Upper lobe of left lung (tissue), 6 donors: ENCODE results near the gene DDN. TPM values are rescaled to one million over a fixed set of nuclear protein-coding genes. Genes with fewer than 3 reads are reported as not detected.
A peak's percentile ranks its signal among the peaks of the same experiment; 100 is the strongest.

Source experiments
- ATAC-seq, 2 donors: fragments of 200-7000 bp; cut with Tn5 transposase; one replicate each; pipeline ENCODE4 v1.9.1; 2022; ENCODE audit warnings: mild to moderate bottlenecking in 2 of 2, moderate library complexity in 2 of 2; ENCODE audit not compliant: low FRiP score in 2 of 2
- DNase-seq, 2 donors: peaks; one replicate each; pipeline ENCODE4 v3.0.0-alpha.2; 2019 to 2020
- H3K27ac ChIP-seq, 4 donors: fragments of 200-600 bp; sonication (generic); one replicate each; pipeline ENCODE4 v1.5.1; 2016 to 2019
- H3K27me3 ChIP-seq, 4 donors: fragments of 200-600 bp; sonication (generic); one replicate each; pipeline ENCODE4 v1.5.1; 2017 to 2019
- H3K36me3 ChIP-seq, 4 donors: fragments of 200-600 bp; sonication (generic); one replicate each; pipeline ENCODE4 v1.5.1; 2016 to 2019
- H3K4me1 ChIP-seq, 4 donors: fragments of 200-600 bp; sonication (generic); one replicate each; pipeline ENCODE4 v1.5.1; 2018 to 2019
- H3K4me3 ChIP-seq, 4 donors: fragments of 200-600 bp; sonication (generic); one replicate each; pipeline ENCODE4 v1.5.1; 2017 to 2019; ENCODE audit warnings: mild to moderate bottlenecking in 2 of 4, moderate library complexity in 1 of 4
- H3K9me3 ChIP-seq, 4 donors: fragments of 200-600 bp; sonication (generic); one replicate each; pipeline ENCODE4 v1.5.1; 2018 to 2019
- CTCF ChIP-seq, 6 experiments: fragments of 450-650 bp in 4 of 6; fragments of 200-600 bp in 2 of 6; sonication (generic) in 2 of 6; IDR thresholded peaks; one replicate each; pipeline ENCODE4 v1.5.1; 2016 to 2019; ENCODE audit warnings: antibody characterized with exemption in 6 of 6
- EP300 ChIP-seq, 4 donors: sonication (generic); formaldehyde crosslinking; IDR thresholded peaks; one replicate each; pipeline ENCODE4 v1.5.1; 2017; ENCODE audit warnings: antibody characterized with exemption in 4 of 4, control low read depth in 2 of 4
- POLR2A ChIP-seq, 4 donors: fragments of 450-650 bp; IDR thresholded peaks; one replicate each; pipeline ENCODE4 v1.5.1; 2016 to 2017; ENCODE audit warnings: antibody characterized with exemption in 4 of 4, mild to moderate bottlenecking in 2 of 4
- POLR2AphosphoS5 ChIP-seq, 2 donors: sonication (generic); formaldehyde crosslinking; IDR thresholded peaks; one replicate each; pipeline ENCODE4 v1.5.1; 2017; ENCODE audit warnings: antibody characterized with exemption in 2 of 2
- WGBS, 2 donors: methylation state at CpG; one replicate each; pipeline ENCODE4 v1.1.5; 2017 to 2018; 5-methylcytosine and 5-hydroxymethylcytosine counted together
- total RNA-seq, 6 donors: library from RNA; depleted of rRNA in 4 of 6; stranded (reverse); fragments of >200 nt in 4 of 6; gene quantifications; one replicate each; pipeline versions ENCODE4 v1.1.0 to v1.2.1, GENCODE V29; 2016 to 2021
- donor health status: DM: no; HTN: no; CAD: no; lungs with moderate emphysema.
- donor health status: DM: no; HTN: yes; CAD: no; lungs with severe emphysema.

Gene DDN
- total RNA-seq, 6 donors from 2014 or later = 0.13 to 0.30 (median 0.18) TPM; not detected in 2

- Histone ChIP-seq H3K4me1 (peaks cover 25 to 27% (median 27%) of the 10 kb centered on the region in 4 donors), H3K27me3 (no peaks in the 10 kb centered on the region), H3K36me3 (peaks cover 0 to 43% (median 1%) of the 10 kb centered on the region in 4 donors), H3K4me3 (no peak overlapping the region), H3K9me3 (no peaks in the 10 kb centered on the region), H3K27ac (peak overlapping the region in 3 of 4 donors; percentile 78 to 96 (median 90))
- WGBS, 2 donors = 42 to 46% methylated on average over 3 of the region's 3 CpGs
- TF ChIP-seq EP300 (IDR thresholded peaks at IDR 0.05) (no peak), CTCF (IDR thresholded peaks at IDR 0.05) (no peak), POLR2A (IDR thresholded peaks at IDR 0.05) (no peak), POLR2AphosphoS5 (IDR thresholded peaks at IDR 0.05) (no peak)
- ATAC-seq (no peak), DNase-seq (peak in 1 of 2 donors; percentile 38)
Measured at GRCh38 chr12:48954841-48955501, 44.2 kb downstream of the DDN start.

GRCh38 chr12:48954061-48954460 is 45.1 kb downstream of the DDN start:
- Histone ChIP-seq H3K36me3 (peaks cover 0 to 48% (median 5%) of the 10 kb centered on the region in 4 donors), H3K27ac (no peak overlapping the region), H3K9me3 (no peaks in the 10 kb centered on the region), H3K4me3 (no peak overlapping the region), H3K27me3 (no peaks in the 10 kb centered on the region), H3K4me1 (peaks cover 25 to 27% (median 27%) of the 10 kb centered on the region in 4 donors)
- ATAC-seq (no peak), DNase-seq (no peak)
- TF ChIP-seq POLR2AphosphoS5 (IDR thresholded peaks at IDR 0.05) (no peak), CTCF (IDR thresholded peaks at IDR 0.05) (no peak), EP300 (IDR thresholded peaks at IDR 0.05) (no peak), POLR2A (IDR thresholded peaks at IDR 0.05) (no peak)
- WGBS, 2 donors = 97 to 98% methylated on average over 3 of the region's 3 CpGs

GRCh38 chr12:48952691-48953090 is 46.5 kb downstream of the DDN start:
- ATAC-seq = no peak
- H3K4me3 ChIP-seq = no peak overlapping the region
- no peaks in the 10 kb centered on the region for H3K27me3 ChIP-seq
- no peak overlapping the region for H3K27ac ChIP-seq
- H3K36me3 ChIP-seq = peaks cover 0 to 48% (median 5%) of the 10 kb centered on the region in 4 donors
- H3K4me1 ChIP-seq = peaks cover 19 to 24% (median 21%) of the 10 kb centered on the region in 4 donors
- TF ChIP-seq POLR2AphosphoS5 (IDR thresholded peaks at IDR 0.05) (no peak), CTCF (IDR thresholded peaks at IDR 0.05) (no peak), POLR2A (IDR thresholded peaks at IDR 0.05) (no peak), EP300 (IDR thresholded peaks at IDR 0.05) (no peak)
- DNase-seq = no peak
- H3K9me3 ChIP-seq = no peaks in the 10 kb centered on the region
- WGBS, 2 donors = 86 to 93% methylated on average over 4 of the region's 4 CpGs

GRCh38 chr12:48947727-48948126 is 51.4 kb downstream of the DDN start:
- 89 to 90% methylated on average over 2 to 3 of the region's 3 CpGs for WGBS, 2 donors
- ATAC-seq (no peak), DNase-seq (no peak)
- Histone ChIP-seq H3K27ac (no peak overlapping the region), H3K36me3 (peaks cover 0 to 34% (median 7%) of the 10 kb centered on the region in 4 donors), H3K27me3 (no peaks in the 10 kb centered on the region), H3K4me1 (peaks cover 4 to 8% (median 6%) of the 10 kb centered on the region in 4 donors), H3K9me3 (no peaks in the 10 kb centered on the region), H3K4me3 (no peak overlapping the region)
- TF ChIP-seq POLR2A (IDR thresholded peaks at IDR 0.05) (no peak), CTCF (IDR thresholded peaks at IDR 0.05) (no peak), EP300 (IDR thresholded peaks at IDR 0.05) (no peak), POLR2AphosphoS5 (IDR thresholded peaks at IDR 0.05) (no peak)

- Histone ChIP-seq H3K4me1 (peaks cover 4 to 8% (median 6%) of the 10 kb centered on the region in 4 donors), H3K27me3 (no peaks in the 10 kb centered on the region), H3K4me3 (no peak overlapping the region), H3K27ac (peak overlapping the region in 1 of 4 donors; percentile 6), H3K36me3 (peaks cover 0 to 31% (median 7%) of the 10 kb centered on the region in 4 donors), H3K9me3 (no peaks in the 10 kb centered on the region)
- 70 to 71% methylated on average over 5 to 6 of the region's 6 CpGs for WGBS, 2 donors
- DNase-seq (no peak), ATAC-seq (no peak)
- TF ChIP-seq POLR2A (IDR thresholded peaks at IDR 0.05) (no peak), CTCF (IDR thresholded peaks at IDR 0.05) (no peak), POLR2AphosphoS5 (IDR thresholded peaks at IDR 0.05) (no peak), EP300 (IDR thresholded peaks at IDR 0.05) (no peak)
Measured at GRCh38 chr12:48946943-48947342, 52.2 kb downstream of the DDN start.
